ENCODE results near the gene TCFL5. TPM values are rescaled to one million over a fixed set of nuclear protein-coding genes. Genes with fewer than 3 reads are reported as not detected.

Gene TCFL5
- total and polyA plus RNA-seq, 2 donors from 2014 or later: 6.1 to 11.5 TPM

DNA sequence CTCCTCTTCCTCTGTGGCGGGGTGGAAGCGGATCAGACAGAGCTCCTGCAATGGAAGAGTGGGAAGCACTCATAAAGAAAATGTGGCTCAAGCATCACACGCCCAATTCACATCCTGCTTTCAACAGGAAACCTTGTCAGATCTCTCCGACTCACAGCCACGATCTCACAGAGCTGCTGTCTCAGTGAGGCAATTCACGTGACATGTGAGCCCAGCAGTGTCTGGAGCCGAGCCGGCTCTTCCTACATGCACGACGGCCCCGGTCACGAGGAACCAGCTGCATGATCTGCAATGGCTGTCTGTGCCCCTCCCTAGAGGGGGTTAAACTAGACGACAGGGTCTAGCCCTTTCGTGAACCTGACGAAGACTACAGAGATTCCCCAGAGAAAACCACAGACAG, 29.5 kb upstream of the TCFL5 start:
- intact Hi-C loops (cut with DNase I): loop anchor here (10.0 kb wide), 1 partner anchor 114 kb away; the partner anchor contains the start of gene BHLHE23
- H3K27ac ChIP-seq (ENCODE audit: low read depth in 2 of 2, low read length in 2 of 2): no peak overlapping the region
- FAIRE-seq (no peak), DNase-seq (no peak)
- no peak overlapping the region for H3K9ac ChIP-seq (ENCODE audit: low read length in 3 of 3)
- H3K4me3 ChIP-seq (ENCODE audit: low read length in 3 of 3): no peak overlapping the region
- H3K9me3 ChIP-seq (ENCODE audit: control insufficient read depth in 2 of 3, insufficient read depth in 1 of 3, low read length in 3 of 3): no peaks in the 10 kb centered on the region
- no peaks in the 10 kb centered on the region for H3K27me3 ChIP-seq (ENCODE audit: control insufficient read depth, insufficient read depth, low read length)
- TF ChIP-seq, protein P1, sequence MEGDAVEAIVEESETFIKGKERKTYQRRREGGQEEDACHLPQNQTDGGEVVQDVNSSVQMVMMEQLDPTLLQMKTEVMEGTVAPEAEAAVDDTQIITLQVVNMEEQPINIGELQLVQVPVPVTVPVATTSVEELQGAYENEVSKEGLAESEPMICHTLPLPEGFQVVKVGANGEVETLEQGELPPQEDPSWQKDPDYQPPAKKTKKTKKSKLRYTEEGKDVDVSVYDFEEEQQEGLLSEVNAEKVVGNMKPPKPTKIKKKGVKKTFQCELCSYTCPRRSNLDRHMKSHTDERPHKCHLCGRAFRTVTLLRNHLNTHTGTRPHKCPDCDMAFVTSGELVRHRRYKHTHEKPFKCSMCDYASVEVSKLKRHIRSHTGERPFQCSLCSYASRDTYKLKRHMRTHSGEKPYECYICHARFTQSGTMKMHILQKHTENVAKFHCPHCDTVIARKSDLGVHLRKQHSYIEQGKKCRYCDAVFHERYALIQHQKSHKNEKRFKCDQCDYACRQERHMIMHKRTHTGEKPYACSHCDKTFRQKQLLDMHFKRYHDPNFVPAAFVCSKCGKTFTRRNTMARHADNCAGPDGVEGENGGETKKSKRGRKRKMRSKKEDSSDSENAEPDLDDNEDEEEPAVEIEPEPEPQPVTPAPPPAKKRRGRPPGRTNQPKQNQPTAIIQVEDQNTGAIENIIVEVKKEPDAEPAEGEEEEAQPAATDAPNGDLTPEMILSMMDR (IDR thresholded peaks at IDR 0.05; ENCODE audit: borderline replicate concordance, extremely low read depth, insufficient read depth): no peak
- H3K4me1 ChIP-seq (ENCODE audit: control insufficient read depth in 2 of 3, insufficient read depth in 2 of 3, low read depth in 1 of 3, low read length in 3 of 3): peaks cover 0 to 2% (median 0%) of the 10 kb centered on the region in 3 donors
- peaks cover 10 to 82% (median 54%) of the 10 kb centered on the region in 3 donors for H3K36me3 ChIP-seq (ENCODE audit: control insufficient read depth in 2 of 3, insufficient read depth in 3 of 3, low read length in 3 of 3)

DNA sequence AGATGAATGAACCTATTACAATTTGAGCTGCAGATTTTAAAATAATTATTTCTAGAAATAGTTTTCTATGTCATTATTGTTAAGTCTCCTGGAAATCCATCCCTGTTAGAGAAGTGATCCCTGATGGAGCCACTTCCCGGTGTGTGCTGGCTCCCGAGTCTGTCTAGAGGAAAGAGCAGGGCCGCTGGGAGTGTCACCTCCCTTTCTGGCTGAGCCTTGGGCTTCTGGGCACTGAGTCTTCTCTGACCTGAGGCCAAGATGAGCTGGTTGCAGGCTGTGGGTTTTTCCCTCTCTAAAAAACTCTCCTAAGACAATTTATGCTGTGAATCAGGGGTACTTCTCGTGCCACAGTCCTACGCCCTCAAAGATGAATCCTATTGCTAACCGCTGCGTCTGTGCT, 28.8 kb upstream of the TCFL5 start:
- FAIRE-seq (no peak), DNase-seq (no peak)
- no peaks in the 10 kb centered on the region for H3K27me3 ChIP-seq (ENCODE audit: control insufficient read depth, insufficient read depth, low read length)
- peaks cover 10 to 75% (median 55%) of the 10 kb centered on the region in 3 donors for H3K36me3 ChIP-seq (ENCODE audit: control insufficient read depth in 2 of 3, insufficient read depth in 3 of 3, low read length in 3 of 3)
- peaks cover 0 to 6% (median 0%) of the 10 kb centered on the region in 3 donors for H3K4me1 ChIP-seq (ENCODE audit: control insufficient read depth in 2 of 3, insufficient read depth in 2 of 3, low read depth in 1 of 3, low read length in 3 of 3)
- TF ChIP-seq, protein P1 (IDR thresholded peaks at IDR 0.05; ENCODE audit: borderline replicate concordance, extremely low read depth, insufficient read depth): no peak
- H3K27ac ChIP-seq (ENCODE audit: low read depth in 2 of 2, low read length in 2 of 2): no peak overlapping the region
- intact Hi-C loops (cut with DNase I): loop anchor here (10.0 kb wide), 1 partner anchor 114 kb away; the partner anchor contains the start of gene BHLHE23
- H3K4me3 ChIP-seq (ENCODE audit: low read length in 3 of 3): no peak overlapping the region
- no peaks in the 10 kb centered on the region for H3K9me3 ChIP-seq (ENCODE audit: control insufficient read depth in 2 of 3, insufficient read depth in 1 of 3, low read length in 3 of 3)
- H3K9ac ChIP-seq (ENCODE audit: low read length in 3 of 3): no peak overlapping the region

DNA sequence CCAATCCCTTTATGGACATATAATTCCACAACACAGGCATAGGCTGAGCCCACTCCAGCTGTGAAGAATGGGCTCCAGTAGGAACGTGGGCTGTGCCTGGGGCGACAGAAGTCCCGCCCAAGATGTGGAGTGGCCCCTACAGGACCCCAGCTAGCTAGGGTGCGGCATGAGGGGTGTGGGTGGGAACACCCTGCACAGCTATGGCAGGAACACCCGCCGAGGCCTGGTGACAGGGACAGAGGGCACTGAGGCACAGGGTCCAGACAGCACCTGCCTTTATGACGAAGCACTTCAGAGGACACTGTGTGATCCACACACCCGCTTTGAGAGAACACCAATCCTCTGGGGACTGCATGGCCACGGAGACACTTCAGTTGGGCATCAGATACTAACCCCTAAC, 28.2 kb upstream of the TCFL5 start:
- TF ChIP-seq, protein P1 (IDR thresholded peaks at IDR 0.05; ENCODE audit: borderline replicate concordance, extremely low read depth, insufficient read depth): no peak
- intact Hi-C loops (cut with DNase I): loop anchor here (10.0 kb wide), 1 partner anchor 115 kb away; the partner anchor contains the start of gene BHLHE23
- Histone ChIP-seq H3K36me3 (ENCODE audit: control insufficient read depth in 2 of 3, insufficient read depth in 3 of 3, low read length in 3 of 3) (peaks cover 10 to 75% (median 55%) of the 10 kb centered on the region in 3 donors), H3K9ac (ENCODE audit: low read length in 3 of 3) (no peak overlapping the region), H3K9me3 (ENCODE audit: control insufficient read depth in 2 of 3, insufficient read depth in 1 of 3, low read length in 3 of 3) (no peaks in the 10 kb centered on the region), H3K4me3 (ENCODE audit: low read length in 3 of 3) (no peak overlapping the region), H3K4me1 (ENCODE audit: control insufficient read depth in 2 of 3, insufficient read depth in 2 of 3, low read depth in 1 of 3, low read length in 3 of 3) (peaks cover 0 to 6% (median 0%) of the 10 kb centered on the region in 3 donors), H3K27me3 (ENCODE audit: control insufficient read depth, insufficient read depth, low read length) (no peaks in the 10 kb centered on the region), H3K27ac (ENCODE audit: low read depth in 2 of 2, low read length in 2 of 2) (no peak overlapping the region)
- FAIRE-seq (no peak), DNase-seq (no peak)

DNA sequence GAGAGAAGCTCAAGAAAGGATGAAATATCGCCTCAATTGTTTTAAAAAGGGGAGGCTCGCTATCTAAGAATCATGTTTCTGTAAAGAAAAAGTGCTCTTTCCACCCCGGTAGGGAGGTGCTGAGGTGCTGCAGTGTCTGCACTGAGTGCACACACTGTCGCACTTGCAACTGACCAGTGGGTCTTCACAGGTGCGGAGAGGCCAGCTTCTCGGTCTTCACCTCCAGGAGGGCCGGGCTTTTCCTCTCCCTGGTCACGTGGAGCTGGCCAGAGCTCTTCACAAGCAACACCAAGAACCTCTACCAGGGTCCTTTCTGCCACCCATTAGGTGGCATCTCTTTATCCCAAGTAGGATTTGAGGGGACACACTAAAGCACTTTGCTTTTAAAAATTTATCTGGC, 27.8 kb upstream of the TCFL5 start:
- Histone ChIP-seq H3K4me1 (ENCODE audit: control insufficient read depth in 2 of 3, insufficient read depth in 2 of 3, low read depth in 1 of 3, low read length in 3 of 3) (peaks cover 0 to 6% (median 0%) of the 10 kb centered on the region in 3 donors), H3K9ac (ENCODE audit: low read length in 3 of 3) (no peak overlapping the region), H3K27me3 (ENCODE audit: control insufficient read depth, insufficient read depth, low read length) (no peaks in the 10 kb centered on the region), H3K27ac (ENCODE audit: low read depth in 2 of 2, low read length in 2 of 2) (no peak overlapping the region), H3K4me3 (ENCODE audit: low read length in 3 of 3) (no peak overlapping the region), H3K9me3 (ENCODE audit: control insufficient read depth in 2 of 3, insufficient read depth in 1 of 3, low read length in 3 of 3) (no peaks in the 10 kb centered on the region), H3K36me3 (ENCODE audit: control insufficient read depth in 2 of 3, insufficient read depth in 3 of 3, low read length in 3 of 3) (peaks cover 10 to 70% (median 53%) of the 10 kb centered on the region in 3 donors)
- TF ChIP-seq, protein P1 (IDR thresholded peaks at IDR 0.05; ENCODE audit: borderline replicate concordance, extremely low read depth, insufficient read depth): no peak
- DNase-seq: no peak
- intact Hi-C loops (cut with DNase I): no loop called here
- FAIRE-seq: no peak
